Activated CD4-positive, alpha-beta memory T cell treated with anti-CD3 and anti-CD28 coated beads, Interleukin-2, amount 10 ng/mL, durations not matched to agents 7 days and 5 days (primary cell): ENCODE data around the gene STIM2. TPM values are rescaled to one million over a fixed set of nuclear protein-coding genes. Genes with fewer than 3 reads are reported as not detected.

ENCODE experiments used
- CTCF ChIA-PET: fragments of 350-600 bp; sonication (Branson Sonifier 250); formaldehyde crosslinking; loops from one replicate; lab custom pipeline; 2021; ENCODE audit warnings: antibody characterized with exemption, inconsistent platforms; lab: Charles Lee
- POLR2A ChIA-PET: fragments of 350-600 bp; sonication (Branson Sonifier 250); formaldehyde crosslinking; loops from one replicate; lab custom pipeline; 2021; ENCODE audit warnings: antibody characterized with exemption; lab: Charles Lee
- DNase-seq: peaks from one replicate; pipeline ENCODE4 v3.0.0-alpha.2; 2020
- H3K27ac Mint-ChIP-seq: one replicate; pipeline ENCODE4 v1.8.0; 2021; ENCODE audit warnings: mild to moderate bottlenecking, mixed read lengths
- H3K27me3 Mint-ChIP-seq: one replicate; pipeline ENCODE4 v1.8.0; 2021; ENCODE audit warnings: mixed read lengths
- H3K36me3 Mint-ChIP-seq: one replicate; pipeline ENCODE4 v1.8.0; 2021; ENCODE audit warnings: low read depth, mixed read lengths
- H3K4me1 Mint-ChIP-seq: one replicate; pipeline ENCODE4 v1.8.0; 2021; ENCODE audit warnings: mixed read lengths
- H3K4me3 Mint-ChIP-seq: one replicate; pipeline ENCODE4 v1.8.0; 2021; ENCODE audit warnings: mild to moderate bottlenecking, mixed read lengths
- H3K9me3 Mint-ChIP-seq: one replicate; pipeline ENCODE4 v1.8.0; 2021; ENCODE audit warnings: mixed read lengths
- total RNA-seq, 2 experiments: library from RNA; stranded (reverse); gene quantifications; one replicate each; pipeline ENCODE4 v1.2.3, GENCODE V29; 2021

Gene STIM2
- total RNA-seq, 2 experiments from 2014 or later, result 53.3 to 58.7 TPM

DNA sequence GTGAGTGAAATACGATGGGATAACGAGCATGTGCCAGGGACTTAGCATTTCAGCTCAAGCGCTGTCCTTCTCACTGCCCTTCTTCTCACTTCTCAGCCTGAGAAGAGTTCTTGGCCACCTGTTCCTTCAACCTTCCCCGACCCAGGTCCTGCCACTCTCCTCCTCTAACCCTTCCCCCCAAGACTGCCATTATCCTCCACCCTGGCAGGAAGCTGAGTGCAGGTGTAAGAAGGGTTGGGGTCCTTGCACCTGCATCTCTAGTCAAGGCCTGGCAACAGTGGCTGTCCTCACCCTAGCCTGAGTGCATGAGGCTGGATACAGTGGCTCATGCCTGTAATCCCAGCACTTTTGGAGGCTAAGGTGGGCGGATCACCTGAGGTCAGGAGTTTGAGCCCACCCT lies 19.9 kb upstream of the STIM2 start:
- no peak overlapping the region for H3K4me3 Mint-ChIP-seq

GRCh38 chr4:26842911-26843310 lies 17.7 kb upstream of the STIM2 start:
- H3K27ac Mint-ChIP-seq, result no peak overlapping the region
- peaks cover 5% of the 10 kb centered on the region for H3K4me1 Mint-ChIP-seq
- ChIA-PET CTCF (interaction anchor here (0.5 kb wide), 1 partner anchor 12 kb away, joined by 3 read pairs; no protein-coding TSS in a partner anchor), POLR2A (no interaction called here)
- peaks cover 9% of the 10 kb centered on the region for H3K27me3 Mint-ChIP-seq
- H3K36me3 Mint-ChIP-seq, result no peaks in the 10 kb centered on the region
- H3K4me3 Mint-ChIP-seq, result no peak overlapping the region
- DNase-seq, result no peak
- no peaks in the 10 kb centered on the region for H3K9me3 Mint-ChIP-seq

More for the DNA sequence above, 19.9 kb upstream of the STIM2 start:
- Mint-ChIP-seq H3K27ac (no peak overlapping the region), H3K9me3 (no peaks in the 10 kb centered on the region), H3K27me3 (no peaks in the 10 kb centered on the region), H3K4me1 (peaks cover 5% of the 10 kb centered on the region), H3K36me3 (no peaks in the 10 kb centered on the region)
- ChIA-PET POLR2A (no interaction called here), CTCF (no interaction called here)
- DNase-seq, result no peak

GRCh38 chr4:26850528-26850927 lies 10.1 kb upstream of the STIM2 start:
- H3K27ac Mint-ChIP-seq, result no peak overlapping the region
- H3K4me3 Mint-ChIP-seq, result no peak overlapping the region
- ChIA-PET POLR2A (no interaction called here), CTCF (no interaction called here)
- no peaks in the 10 kb centered on the region for H3K4me1 Mint-ChIP-seq
- H3K36me3 Mint-ChIP-seq, result no peaks in the 10 kb centered on the region
- peaks cover 11% of the 10 kb centered on the region for H3K27me3 Mint-ChIP-seq
- H3K9me3 Mint-ChIP-seq, result no peaks in the 10 kb centered on the region
- no peak for DNase-seq

DNA sequence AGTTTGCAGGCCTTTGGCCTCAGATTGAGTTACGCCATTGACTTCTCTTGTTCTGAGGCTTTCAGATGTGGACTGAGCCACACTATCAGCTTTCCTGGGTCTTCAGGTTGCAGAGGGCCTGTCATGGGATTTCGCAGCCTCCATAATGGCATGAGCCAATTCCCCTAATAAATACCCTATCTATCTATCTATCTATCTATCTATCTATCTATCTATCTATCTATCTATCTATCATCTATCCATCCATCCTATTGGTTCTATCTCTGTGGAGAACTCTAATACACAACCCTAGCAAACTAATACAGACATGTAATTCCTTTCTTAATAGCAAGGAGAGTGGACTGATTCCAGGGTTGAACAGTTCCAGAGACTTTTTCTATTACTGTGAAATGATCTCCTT lies 9.5 kb upstream of the STIM2 start:
- no peak for DNase-seq
- ChIA-PET CTCF (no interaction called here), POLR2A (no interaction called here)
- H3K4me1 Mint-ChIP-seq, result no peaks in the 10 kb centered on the region
- peaks cover 11% of the 10 kb centered on the region for H3K27me3 Mint-ChIP-seq
- H3K36me3 Mint-ChIP-seq, result no peaks in the 10 kb centered on the region
- no peaks in the 10 kb centered on the region for H3K9me3 Mint-ChIP-seq
- H3K27ac Mint-ChIP-seq, result no peak overlapping the region
- H3K4me3 Mint-ChIP-seq, result no peak overlapping the region

GRCh38 chr4:26854701-26855100 lies 5.9 kb upstream of the STIM2 start:
- no peak overlapping the region for H3K4me3 Mint-ChIP-seq
- H3K4me1 Mint-ChIP-seq, result peaks cover 26% of the 10 kb centered on the region
- H3K9me3 Mint-ChIP-seq, result no peaks in the 10 kb centered on the region
- H3K27me3 Mint-ChIP-seq, result peaks cover 2% of the 10 kb centered on the region
- ChIA-PET CTCF (interaction anchor here (0.7 kb wide), 2 partner anchors 131 to 152 kb away, joined by 4 to 6 read pairs; no protein-coding TSS in a partner anchor), POLR2A (interaction anchor here (1.0 to 1.1 kb wide), 2 partner anchors 30 to 32 kb away, joined by 3 to 4 read pairs; no protein-coding TSS in a partner anchor)
- no peaks in the 10 kb centered on the region for H3K36me3 Mint-ChIP-seq
- no peak overlapping the region for H3K27ac Mint-ChIP-seq
- DNase-seq, result no peak

DNA sequence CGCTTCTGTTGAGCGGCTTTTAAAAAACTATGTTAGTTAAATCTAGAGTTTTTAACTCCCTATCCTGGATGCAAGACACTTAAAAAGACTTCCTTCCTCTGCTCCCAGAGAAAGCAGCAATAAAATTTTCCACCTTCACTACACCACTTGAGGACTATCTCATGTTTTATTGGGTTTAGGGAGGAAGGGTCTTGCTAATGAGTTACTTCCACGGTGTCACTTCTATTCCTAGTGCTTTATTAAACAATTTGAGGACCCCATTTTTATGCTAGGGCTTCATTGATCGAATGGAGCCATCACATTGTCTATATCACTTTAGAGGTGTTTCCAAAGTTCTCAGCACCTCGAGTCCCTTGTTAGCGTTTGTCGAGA lies 3.7 kb upstream of the STIM2 start:
- peak overlapping the region; percentile 86 for H3K4me3 Mint-ChIP-seq
- H3K9me3 Mint-ChIP-seq, result no peaks in the 10 kb centered on the region
- peaks cover 2% of the 10 kb centered on the region for H3K27me3 Mint-ChIP-seq
- peak overlapping the region; percentile 70 for H3K27ac Mint-ChIP-seq
- ChIA-PET POLR2A (interaction anchor here (0.9 to 7.1 kb wide), 7 partner anchors 10 to 273 kb away, joined by 3 to 259 read pairs (median 7); partner anchors contain the start of gene TBC1D19), CTCF (interaction anchor here (0.6 to 6.5 kb wide), 6 partner anchors 16 to 155 kb away, joined by 3 to 57 read pairs (median 6); no protein-coding TSS in a partner anchor)
- no peak for DNase-seq
- H3K36me3 Mint-ChIP-seq, result peaks cover 4% of the 10 kb centered on the region
- peaks cover 33% of the 10 kb centered on the region for H3K4me1 Mint-ChIP-seq

- H3K4me3 Mint-ChIP-seq, result peak overlapping the region; percentile 86
- H3K27me3 Mint-ChIP-seq, result peaks cover 2% of the 10 kb centered on the region
- POLR2A ChIA-PET, result interaction anchor here (0.5 to 7.1 kb wide), 11 partner anchors 9 to 1015 kb away, joined by 3 to 259 read pairs (median 4); partner anchors contain the start of gene TBC1D19
- peak overlapping the region; percentile 70 for H3K27ac Mint-ChIP-seq
- DNase-seq, result peak; percentile 92
- CTCF ChIA-PET, result interaction anchor here (0.6 to 6.5 kb wide), 8 partner anchors 15 to 154 kb away, joined by 3 to 57 read pairs (median 4); no protein-coding TSS in a partner anchor
- H3K36me3 Mint-ChIP-seq, result peaks cover 4% of the 10 kb centered on the region
- no peaks in the 10 kb centered on the region for H3K9me3 Mint-ChIP-seq
- peaks cover 34% of the 10 kb centered on the region for H3K4me1 Mint-ChIP-seq
Observed at GRCh38 chr4:26857278-26858034, 3.2 kb upstream of the STIM2 start.

DNA sequence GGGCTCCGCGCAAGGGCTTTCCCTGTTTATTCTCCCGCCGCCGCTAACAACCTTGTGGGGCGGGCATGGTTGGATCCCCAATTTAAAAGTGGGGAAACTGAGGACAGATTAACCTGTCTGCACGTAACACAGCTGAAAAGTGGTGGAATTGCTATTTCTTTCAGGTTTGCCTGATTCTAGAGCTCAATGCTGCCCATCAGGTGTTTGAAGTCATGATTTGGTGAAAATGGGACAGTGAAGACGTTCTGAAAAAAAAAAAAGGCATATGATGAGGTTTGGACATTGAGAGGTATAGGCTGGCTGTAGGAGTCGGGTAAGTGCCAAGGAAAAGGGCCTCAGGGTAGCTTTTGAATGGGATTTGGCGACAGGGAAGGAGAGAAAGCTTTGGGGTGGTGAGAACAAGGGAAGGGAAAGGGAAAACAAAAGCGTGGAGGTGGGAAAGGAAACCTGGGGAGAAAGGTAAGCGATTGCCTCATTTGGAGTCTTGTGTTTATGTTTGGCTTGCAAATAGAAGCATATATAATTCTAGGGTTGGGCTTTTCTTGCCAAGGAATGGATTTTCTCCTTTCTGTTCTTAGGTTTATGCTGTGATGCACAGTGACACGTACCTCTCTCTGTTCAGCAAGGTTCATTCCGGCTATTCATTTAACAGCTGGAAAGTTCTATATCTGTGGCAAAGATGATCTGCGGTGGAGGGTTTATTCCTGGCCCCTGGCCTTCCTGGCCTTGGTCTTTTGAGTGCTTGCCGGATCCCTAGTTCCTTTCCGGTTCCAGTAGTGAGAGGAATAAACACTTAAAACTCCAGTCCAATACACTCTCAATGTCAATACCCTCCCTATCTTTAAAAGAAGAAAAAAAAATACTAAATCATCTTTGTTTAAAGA lies 2.4 kb upstream of the STIM2 start:
- ChIA-PET POLR2A (interaction anchor here (0.5 to 7.1 kb wide), 10 partner anchors 9 to 1016 kb away, joined by 3 to 259 read pairs (median 4); partner anchors contain the start of gene TBC1D19), CTCF (interaction anchor here (0.9 to 6.5 kb wide), 7 partner anchors 14 to 152 kb away, joined by 3 to 57 read pairs (median 4); no protein-coding TSS in a partner anchor)

GRCh38 chr4:26858947-26859401 lies 1.7 kb upstream of the STIM2 start:
- ChIA-PET POLR2A (interaction anchor here (2.6 to 7.1 kb wide), 3 partner anchors 15 to 275 kb away, joined by 13 to 259 read pairs (median 70); partner anchors contain the start of gene TBC1D19), CTCF (interaction anchor here (3.0 to 6.5 kb wide), 2 partner anchors 26 to 151 kb away, joined by 12 to 57 read pairs; no protein-coding TSS in a partner anchor)
- Mint-ChIP-seq H3K27me3 (no peaks in the 10 kb centered on the region), H3K4me1 (peaks cover 46% of the 10 kb centered on the region), H3K36me3 (peaks cover 4% of the 10 kb centered on the region), H3K4me3 (peak overlapping the region; percentile 86), H3K9me3 (no peaks in the 10 kb centered on the region), H3K27ac (peak overlapping the region; percentile 31)
- no peak for DNase-seq

More for the DNA sequence above, 2.4 kb upstream of the STIM2 start:
- H3K4me1 Mint-ChIP-seq, result peaks cover 39% of the 10 kb centered on the region
- H3K27me3 Mint-ChIP-seq, result no peaks in the 10 kb centered on the region
- H3K9me3 Mint-ChIP-seq, result no peaks in the 10 kb centered on the region
- DNase-seq, result no peak
- peak overlapping the region; percentile 63 for H3K27ac Mint-ChIP-seq
- H3K36me3 Mint-ChIP-seq, result peaks cover 4% of the 10 kb centered on the region
- peak overlapping the region; percentile 86 for H3K4me3 Mint-ChIP-seq

GRCh38 chr4:26859762-26860156 lies 882 bp upstream of the STIM2 start:
- DNase-seq, result no peak
- peaks cover 51% of the 10 kb centered on the region for H3K4me1 Mint-ChIP-seq
- ChIA-PET POLR2A (interaction anchor here (0.9 to 7.1 kb wide), 10 partner anchors 14 to 530 kb away, joined by 3 to 259 read pairs (median 10); no protein-coding TSS in a partner anchor), CTCF (interaction anchor here (1.0 to 6.5 kb wide), 2 partner anchors 14 to 26 kb away, joined by 3 to 57 read pairs; no protein-coding TSS in a partner anchor)
- peak overlapping the region; percentile 89 for H3K27ac Mint-ChIP-seq
- no peaks in the 10 kb centered on the region for H3K27me3 Mint-ChIP-seq
- no peaks in the 10 kb centered on the region for H3K9me3 Mint-ChIP-seq
- peak overlapping the region; percentile 86 for H3K4me3 Mint-ChIP-seq
- H3K36me3 Mint-ChIP-seq, result peaks cover 4% of the 10 kb centered on the region

DNA sequence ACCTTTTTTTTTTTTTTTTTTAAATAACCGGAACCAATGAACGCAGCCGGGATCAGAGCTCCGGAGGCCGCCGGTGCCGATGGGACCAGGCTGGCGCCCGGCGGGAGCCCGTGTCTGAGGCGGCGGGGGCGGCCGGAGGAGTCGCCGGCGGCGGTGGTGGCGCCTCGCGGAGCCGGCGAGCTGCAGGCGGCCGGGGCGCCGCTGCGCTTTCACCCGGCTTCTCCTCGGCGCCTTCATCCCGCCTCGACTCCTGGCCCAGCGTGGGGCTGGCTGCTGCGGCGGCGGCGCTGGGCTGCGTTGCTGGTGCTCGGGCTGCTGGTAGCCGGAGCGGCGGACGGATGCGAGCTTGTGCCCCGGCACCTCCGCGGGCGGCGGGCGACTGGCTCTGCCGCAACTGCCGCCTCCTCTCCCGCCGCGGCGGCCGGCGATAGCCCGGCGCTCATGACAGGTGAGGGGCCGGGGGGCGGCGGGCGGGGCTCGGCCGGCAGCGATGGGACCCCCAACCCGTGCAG lies 337 bp downstream of the STIM2 start:
- Mint-ChIP-seq H3K27ac (peak overlapping the region; percentile 89), H3K36me3 (peaks cover 7% of the 10 kb centered on the region), H3K27me3 (no peaks in the 10 kb centered on the region), H3K4me3 (peak overlapping the region; percentile 87), H3K4me1 (peaks cover 56% of the 10 kb centered on the region), H3K9me3 (no peaks in the 10 kb centered on the region)
- CTCF ChIA-PET, result interaction anchor here (0.7 to 6.5 kb wide), 6 partner anchors 21 to 277 kb away, joined by 3 to 57 read pairs (median 8); partner anchors contain the start of gene TBC1D19
- peak; percentile 67 for DNase-seq
- POLR2A ChIA-PET, result interaction anchor here (0.9 to 7.1 kb wide), 21 partner anchors 9 to 1001 kb away, joined by 3 to 259 read pairs (median 7); partner anchors contain the start of gene TBC1D19
